SK-N-SH (cell line): ENCODE results near the gene CCDC150.
"Not testable (repeated sequence)": the region's sequence is repeated elsewhere in the genome, so short reads cannot be mapped to it uniquely, and the experiment has no call there.

ENCODE experiments used
- CTCF ChIP-seq: fragments of 200-600 bp; sonication (generic); IDR thresholded peaks from 2 replicates; pipeline ENCODE4 v1.6.1; 2017; ENCODE audit warnings: antibody characterized with exemption, mild to moderate bottlenecking, moderate library complexity
- GATA2 ChIP-seq: sonication (generic); formaldehyde crosslinking; IDR thresholded peaks from 2 replicates; pipeline ENCODE4 v1.5.0; 2020; ENCODE audit warnings: mild to moderate bottlenecking, missing genetic modification reagents
- TF ChIP-seq, protein P1 (sequence below): IDR thresholded peaks from 2 replicates; pipeline ENCODE4 v1.6.1; 2012; ENCODE audit warnings: mild to moderate bottlenecking, low read depth, low read length, moderate library complexity

GRCh38 chr2:196710056-196710455 lies 70.5 kb downstream of the CCDC150 start:
- TF ChIP-seq, protein P1, sequence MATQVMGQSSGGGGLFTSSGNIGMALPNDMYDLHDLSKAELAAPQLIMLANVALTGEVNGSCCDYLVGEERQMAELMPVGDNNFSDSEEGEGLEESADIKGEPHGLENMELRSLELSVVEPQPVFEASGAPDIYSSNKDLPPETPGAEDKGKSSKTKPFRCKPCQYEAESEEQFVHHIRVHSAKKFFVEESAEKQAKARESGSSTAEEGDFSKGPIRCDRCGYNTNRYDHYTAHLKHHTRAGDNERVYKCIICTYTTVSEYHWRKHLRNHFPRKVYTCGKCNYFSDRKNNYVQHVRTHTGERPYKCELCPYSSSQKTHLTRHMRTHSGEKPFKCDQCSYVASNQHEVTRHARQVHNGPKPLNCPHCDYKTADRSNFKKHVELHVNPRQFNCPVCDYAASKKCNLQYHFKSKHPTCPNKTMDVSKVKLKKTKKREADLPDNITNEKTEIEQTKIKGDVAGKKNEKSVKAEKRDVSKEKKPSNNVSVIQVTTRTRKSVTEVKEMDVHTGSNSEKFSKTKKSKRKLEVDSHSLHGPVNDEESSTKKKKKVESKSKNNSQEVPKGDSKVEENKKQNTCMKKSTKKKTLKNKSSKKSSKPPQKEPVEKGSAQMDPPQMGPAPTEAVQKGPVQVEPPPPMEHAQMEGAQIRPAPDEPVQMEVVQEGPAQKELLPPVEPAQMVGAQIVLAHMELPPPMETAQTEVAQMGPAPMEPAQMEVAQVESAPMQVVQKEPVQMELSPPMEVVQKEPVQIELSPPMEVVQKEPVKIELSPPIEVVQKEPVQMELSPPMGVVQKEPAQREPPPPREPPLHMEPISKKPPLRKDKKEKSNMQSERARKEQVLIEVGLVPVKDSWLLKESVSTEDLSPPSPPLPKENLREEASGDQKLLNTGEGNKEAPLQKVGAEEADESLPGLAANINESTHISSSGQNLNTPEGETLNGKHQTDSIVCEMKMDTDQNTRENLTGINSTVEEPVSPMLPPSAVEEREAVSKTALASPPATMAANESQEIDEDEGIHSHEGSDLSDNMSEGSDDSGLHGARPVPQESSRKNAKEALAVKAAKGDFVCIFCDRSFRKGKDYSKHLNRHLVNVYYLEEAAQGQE = not testable (repeated sequence)
- TF ChIP-seq CTCF; GATA2 (CRISPR knock-in tag): not testable (repeated sequence)
